Psoas muscle (tissue), 8 donors: ENCODE measurements around the gene TNS3. TPM values are rescaled to one million over a fixed set of nuclear protein-coding genes. Genes with fewer than 3 reads are reported as not detected.

Source experiments
- ATAC-seq, 4 donors: fragments of 200-7000 bp; cut with Tn5 transposase; one replicate each; pipeline ENCODE4 v1.9.1; 2020; ENCODE audit warnings: moderate library complexity in 3 of 4, mild to moderate bottlenecking in 2 of 4
- DNase-seq, 2 donors: peaks; one replicate each; pipeline ENCODE4 v3.0.0-alpha.2; 2020
- H3K27ac ChIP-seq: fragments of 200-600 bp; one replicate; pipeline ENCODE4 v1.8.0; 2022
- H3K27me3 ChIP-seq, 3 donors: fragments of 200-600 bp in 1 of 3; one replicate each; pipeline versions ENCODE4 v1.6.1 to v1.8.0; 2013 to 2022; ENCODE audit warnings: low read length in 2 of 3, mild to moderate bottlenecking in 2 of 3, moderate library complexity in 1 of 3; ENCODE audit not compliant: insufficient read depth in 3 of 3
- H3K36me3 ChIP-seq, 2 donors: fragments of 200-600 bp in 1 of 2; one replicate each; pipeline versions ENCODE4 v1.6.1 to v1.8.0; 2013 to 2022; ENCODE audit warnings: low read depth in 1 of 2, mild to moderate bottlenecking in 1 of 2, moderate library complexity in 1 of 2; ENCODE audit not compliant: insufficient read depth in 1 of 2
- H3K4me1 ChIP-seq: fragments of 200-600 bp; one replicate; pipeline ENCODE4 v1.8.0; 2022
- H3K4me3 ChIP-seq: fragments of 200-600 bp; one replicate; pipeline ENCODE4 v1.8.0; 2022; ENCODE audit warnings: mild to moderate bottlenecking
- H3K9me3 ChIP-seq: fragments of 200-600 bp; one replicate; pipeline ENCODE4 v1.8.0; 2022
- CTCF ChIP-seq: fragments of 200-600 bp; IDR thresholded peaks from one replicate; pipeline ENCODE4 v1.8.0; 2022; ENCODE audit warnings: antibody characterized with exemption
- WGBS, 3 donors: extraction: QIAGEN DNeasy Blood & Tissue Kit; methylation state at CpG; one replicate each; pipeline versions ENCODE4 v1.1.6 to v1.1.7; 2013; 5-methylcytosine and 5-hydroxymethylcytosine counted together
- intact Hi-C, 2 donors: fragments of 100-400 bp; cut with DNase I; formaldehyde crosslinking; loops; one replicate each; pipeline versions ENCODE4 v1.11.0 to v1.14.2; 2022
- polyA plus RNA-seq, 3 donors: library from polyadenylated mRNA; stranded (reverse); fragments of 200-250 nt; gene quantifications; one replicate each; pipeline ENCODE4 v1.2.3, GENCODE V29; 2013
- total RNA-seq, 4 donors: library from RNA; stranded (reverse); fragmentation: NEBNext Ultra II Directional in 2 of 4; extraction: Animal tissue kit (Norgen Biotek cat#: 25700) in 2 of 4; gene quantifications; one replicate each; pipeline versions ENCODE4 v1.2.1 to v1.2.4, GENCODE V29; 2021 to 2023
- donor health status: healthy with polysubstance abuse.
- donor health status: DM: no; HTN: no; CAD: no; lungs with moderate emphysema.
- donor health status: Bipolar disorder and iron deficiency.
- donor health status: healthy.
- donor health status: DM: yes; HTN: yes; CAD: no.
- donor health status: DM: no; HTN: no; CAD: no.
- donor health status: DM: no; HTN: no; CAD: no.
- donor health status: DM: yes; HTN: yes; CAD: no.

Gene TNS3
- total and polyA plus RNA-seq, 7 donors = 11.5 to 75.3 (median 35.0) TPM

DNA sequence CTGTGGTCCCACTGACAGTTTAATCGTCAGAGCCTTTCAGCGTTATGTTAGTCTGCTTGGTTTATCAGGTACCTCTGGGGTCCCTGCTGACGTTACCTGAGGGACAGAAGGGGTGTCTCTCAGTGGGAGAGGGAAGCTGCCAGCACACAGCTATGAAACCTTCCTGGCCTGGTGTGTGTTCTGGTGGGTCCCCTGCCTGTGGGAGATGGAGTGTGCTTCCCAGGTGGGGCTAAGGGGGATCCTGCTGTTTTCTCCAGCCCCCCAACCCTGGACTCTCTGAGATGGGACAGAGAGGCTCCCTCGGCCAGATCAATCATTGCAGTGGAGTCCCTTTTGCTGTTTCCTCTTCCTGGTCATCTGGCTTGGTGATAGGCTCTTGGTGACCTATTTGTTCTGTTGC lies 308.8 kb downstream of the TNS3 start:
- no peak overlapping the region for H3K4me3 ChIP-seq
- H3K9me3 ChIP-seq = peaks cover 5% of the 10 kb centered on the region
- no peaks in the 10 kb centered on the region for H3K27me3 ChIP-seq
- no peak overlapping the region for H3K27ac ChIP-seq
- DNase-seq (no peak), ATAC-seq (no peak)
- intact Hi-C loops = loop anchor here in 1 of 2 donors (5.0 to 10.0 kb wide), 2 partner anchors 122 to 164 kb away; no protein-coding TSS in a partner anchor
- peaks cover 0 to 31% of the 10 kb centered on the region in 2 donors for H3K36me3 ChIP-seq
- H3K4me1 ChIP-seq = no peaks in the 10 kb centered on the region
- no peak for TF ChIP-seq CTCF
- WGBS, 3 donors = 93 to 97% (median 96%) methylated on average over 4 of the region's 4 CpGs

DNA sequence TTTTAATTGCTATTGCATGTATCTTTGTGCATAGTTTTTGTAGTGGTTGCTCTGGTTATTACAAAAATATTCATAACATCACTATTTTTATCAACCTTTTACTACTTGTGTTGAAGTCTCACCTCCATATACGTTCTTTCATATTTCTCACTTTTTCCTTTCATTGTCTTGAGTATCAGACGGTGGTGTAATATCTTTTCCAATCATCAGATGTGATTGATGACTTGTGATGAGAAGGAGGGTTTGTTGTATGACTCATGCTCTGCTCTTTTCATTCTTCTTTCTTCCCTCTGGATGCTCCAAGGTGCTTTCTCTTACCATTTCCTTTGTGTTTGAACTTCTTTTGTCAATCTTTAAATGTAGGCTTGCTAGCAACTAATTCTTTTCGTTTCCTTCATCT lies 310.2 kb downstream of the TNS3 start:
- H3K9me3 ChIP-seq = peaks cover 7% of the 10 kb centered on the region
- H3K4me3 ChIP-seq = no peak overlapping the region
- peaks cover 0 to 18% of the 10 kb centered on the region in 2 donors for H3K36me3 ChIP-seq
- no peak for DNase-seq
- no peaks in the 10 kb centered on the region for H3K4me1 ChIP-seq
- WGBS, 3 donors = 91% methylated on average over 3 of the region's 3 CpGs
- H3K27me3 ChIP-seq = no peaks in the 10 kb centered on the region
- TF ChIP-seq CTCF = no peak
- ATAC-seq = no peak
- H3K27ac ChIP-seq = no peak overlapping the region
- intact Hi-C loops = loop anchor here in 1 of 2 donors (5.0 to 10.0 kb wide), 2 partner anchors 123 to 166 kb away; no protein-coding TSS in a partner anchor

- H3K27me3 ChIP-seq = no peaks in the 10 kb centered on the region
- DNase-seq = no peak
- H3K4me3 ChIP-seq = no peak overlapping the region
- peaks cover 4% of the 10 kb centered on the region for H3K4me1 ChIP-seq
- H3K27ac ChIP-seq = no peak overlapping the region
- H3K36me3 ChIP-seq = no peaks in the 10 kb centered on the region
- no peak for TF ChIP-seq CTCF
- peak in 1 of 4 donors; percentile 52 for ATAC-seq
- WGBS, 3 donors = 51 to 70% (median 54%) methylated on average over 7 of the region's 7 CpGs
- peaks cover 7% of the 10 kb centered on the region for H3K9me3 ChIP-seq
- intact Hi-C loops = loop anchor here in 1 of 2 donors (5.0 kb wide), 2 partner anchors 168 to 548 kb away; no protein-coding TSS in a partner anchor
Measured at GRCh38 chr7:47268851-47269836, 312.8 kb downstream of the TNS3 start.

- ATAC-seq (peak in 2 of 4 donors; percentile 2 to 29), DNase-seq (no peak)
- peaks cover 4% of the 10 kb centered on the region for H3K4me1 ChIP-seq
- intact Hi-C loops = loop anchor here (2.0 to 5.0 kb wide), 3 partner anchors 170 to 551 kb away; no protein-coding TSS in a partner anchor
- no peaks in the 10 kb centered on the region for H3K36me3 ChIP-seq
- peaks cover 7% of the 10 kb centered on the region for H3K9me3 ChIP-seq
- no peak overlapping the region for H3K4me3 ChIP-seq
- no peak for TF ChIP-seq CTCF
- no peaks in the 10 kb centered on the region for H3K27me3 ChIP-seq
- 87 to 91% (median 88%) methylated on average over 7 of the region's 7 CpGs for WGBS, 3 donors
- H3K27ac ChIP-seq = no peak overlapping the region
Measured at GRCh38 chr7:47267346-47267745, 314.6 kb downstream of the TNS3 start.
